TTC549 (cell line): ENCODE results near the gene RUNX2.
"Not testable (repeated sequence)": the region's sequence is repeated elsewhere in the genome, so short reads cannot be mapped to it uniquely, and the experiment has no call there.

Source experiments
- FAIRE-seq: peaks from 2 replicates; lab custom pipeline; 2012; peaks lifted over from hg19 to GRCh38; lab: Jason Lieb, UNC

Gene RUNX2

DNA sequence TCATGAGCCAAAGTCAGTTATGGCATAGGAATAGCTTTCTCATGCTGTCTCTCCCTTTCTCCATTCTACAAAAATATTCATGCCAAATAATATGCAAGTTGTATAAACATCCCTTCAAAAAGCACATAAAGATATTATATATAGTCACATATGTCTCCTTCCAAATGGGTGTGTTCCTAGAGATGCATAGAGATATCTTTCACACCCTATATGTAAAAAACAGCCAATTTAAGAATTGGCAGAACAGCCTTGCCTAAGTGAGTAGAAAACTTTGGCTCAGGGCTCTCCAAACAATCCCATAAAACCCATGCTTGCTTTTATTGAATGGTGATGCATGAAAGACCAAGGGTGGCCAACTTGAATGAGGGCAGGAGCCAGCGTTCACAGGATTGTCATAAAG is 324.3 kb downstream of the RUNX2 start:
- no peak for FAIRE-seq

DNA sequence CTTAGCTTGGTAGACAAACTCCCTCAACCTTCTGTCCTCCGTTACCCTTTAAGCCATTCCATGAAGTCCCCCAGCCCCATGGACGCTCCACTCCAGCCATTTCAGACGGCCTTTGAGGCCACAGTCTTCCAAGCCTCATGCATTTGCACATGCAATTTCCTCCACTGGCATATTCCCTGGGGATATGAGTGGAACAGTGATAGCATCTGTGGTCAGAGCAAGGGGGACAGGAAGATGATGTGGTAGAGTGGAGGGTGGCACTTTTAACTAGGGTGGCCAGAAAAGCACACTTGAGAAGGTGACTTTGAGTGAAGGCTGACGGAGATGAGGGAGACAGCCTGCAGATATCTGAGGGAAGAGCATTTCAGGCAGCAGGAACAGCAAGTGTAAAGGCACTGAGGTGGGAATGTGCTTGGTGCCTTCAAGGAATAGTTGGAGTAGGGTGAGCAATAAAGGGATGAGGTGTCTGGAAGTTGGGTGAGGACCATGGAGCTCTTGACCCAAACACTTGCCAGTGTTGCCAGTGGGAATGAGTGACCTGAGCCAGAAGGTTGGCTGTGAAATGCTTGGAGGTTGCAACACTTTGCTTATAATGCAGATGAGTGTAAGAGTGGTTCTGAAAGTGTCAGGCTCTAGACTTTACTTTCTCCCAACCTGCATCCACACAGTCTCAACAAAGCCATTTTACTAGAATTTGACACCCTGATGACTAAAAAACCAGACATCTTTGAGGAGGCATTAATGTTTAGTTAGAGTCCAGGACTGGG is 325.2 kb downstream of the RUNX2 start:
- no peak for FAIRE-seq

DNA sequence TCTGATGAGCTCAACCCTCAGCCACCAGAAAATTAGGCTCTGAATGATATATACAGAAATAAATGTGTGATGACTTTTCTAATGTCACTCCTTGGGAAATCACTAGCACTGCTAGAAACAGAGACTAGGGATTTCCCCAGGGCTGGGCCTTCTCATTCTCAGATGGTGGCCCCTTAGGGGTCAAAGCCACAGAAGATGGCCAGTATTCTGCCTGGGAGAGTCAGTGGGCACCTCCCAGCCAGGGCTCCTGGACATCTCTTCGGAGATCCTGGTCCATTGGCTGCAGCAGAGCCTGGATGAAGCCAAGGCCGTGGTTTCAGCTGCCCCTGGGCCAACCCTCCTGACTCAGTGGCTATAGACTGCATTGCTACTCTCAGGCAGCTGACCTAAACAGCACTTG is 326.5 kb downstream of the RUNX2 start:
- no peak for FAIRE-seq

DNA sequence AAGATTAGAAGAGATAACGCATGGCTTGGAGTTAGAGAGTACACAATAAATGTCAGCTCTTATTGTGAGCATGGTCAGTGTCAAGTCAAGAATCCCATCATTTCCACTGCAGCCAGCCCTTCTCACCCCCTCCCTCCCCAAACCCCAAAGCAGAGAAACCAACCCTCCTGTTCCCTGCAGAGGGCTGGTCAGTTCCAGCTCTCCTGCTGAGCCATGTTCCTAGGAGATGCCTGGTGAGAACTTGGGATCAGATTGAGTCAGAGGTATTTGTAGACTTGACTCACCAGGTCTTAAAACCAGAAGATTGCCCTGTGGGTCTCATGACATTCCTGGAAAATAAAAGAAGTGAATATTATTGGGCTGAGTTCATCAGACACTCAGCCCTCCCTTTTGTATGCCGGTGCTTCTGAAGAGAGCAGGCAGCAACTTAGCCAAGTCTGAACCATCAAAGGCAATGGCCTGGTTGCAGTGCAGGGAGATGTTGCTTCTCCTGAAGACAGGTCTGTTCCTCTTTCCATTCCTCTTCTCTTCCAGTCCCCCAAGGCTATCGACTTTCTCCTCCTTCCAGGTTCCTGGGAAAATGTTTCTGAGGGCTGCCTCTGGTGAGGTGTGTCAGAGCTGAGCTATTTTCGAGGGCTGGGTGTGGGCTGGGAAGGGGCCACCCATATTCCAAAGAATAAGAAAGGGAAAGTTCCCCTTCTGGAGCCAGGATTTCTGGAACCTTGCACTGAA is 327.8 kb downstream of the RUNX2 start:
- no peak for FAIRE-seq

DNA sequence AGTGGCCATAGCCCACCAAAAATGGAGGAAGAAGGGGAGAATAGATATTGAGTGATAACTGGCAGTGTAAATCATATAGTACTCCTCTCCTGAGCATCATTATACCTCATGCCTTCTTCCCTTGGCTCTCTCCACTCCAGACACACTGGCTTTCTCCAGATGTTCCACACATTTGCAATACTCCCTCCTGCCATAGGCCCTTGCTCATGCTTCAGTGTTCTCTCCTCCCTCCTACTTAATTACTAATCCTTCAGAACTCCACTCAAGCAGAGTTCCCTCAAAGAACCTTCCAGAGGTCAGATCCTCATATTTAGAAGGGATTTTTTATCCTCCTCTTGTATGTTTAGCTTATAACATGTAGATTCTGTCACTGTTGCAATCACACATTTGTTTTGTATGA is 329.1 kb downstream of the RUNX2 start:
- no peak for FAIRE-seq

DNA sequence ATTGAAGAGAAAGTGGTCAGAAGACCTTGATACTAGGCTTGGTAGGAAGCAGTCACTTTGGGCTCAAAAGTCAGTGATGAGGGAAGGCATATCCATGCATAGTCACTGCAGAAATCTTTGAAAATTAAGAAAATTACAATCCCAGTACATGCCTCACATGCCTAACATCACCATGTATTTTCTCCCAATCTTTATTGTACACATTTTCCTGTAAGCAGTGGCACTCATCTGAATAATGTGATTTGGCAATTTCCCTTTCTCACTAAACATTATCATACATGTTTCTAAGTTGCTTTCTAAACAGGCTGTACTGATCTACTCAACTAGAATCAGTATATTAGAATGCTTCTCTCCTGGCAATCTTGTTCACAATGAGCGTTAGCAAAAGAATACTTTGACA is 330.3 kb downstream of the RUNX2 start:
- no peak for FAIRE-seq

DNA sequence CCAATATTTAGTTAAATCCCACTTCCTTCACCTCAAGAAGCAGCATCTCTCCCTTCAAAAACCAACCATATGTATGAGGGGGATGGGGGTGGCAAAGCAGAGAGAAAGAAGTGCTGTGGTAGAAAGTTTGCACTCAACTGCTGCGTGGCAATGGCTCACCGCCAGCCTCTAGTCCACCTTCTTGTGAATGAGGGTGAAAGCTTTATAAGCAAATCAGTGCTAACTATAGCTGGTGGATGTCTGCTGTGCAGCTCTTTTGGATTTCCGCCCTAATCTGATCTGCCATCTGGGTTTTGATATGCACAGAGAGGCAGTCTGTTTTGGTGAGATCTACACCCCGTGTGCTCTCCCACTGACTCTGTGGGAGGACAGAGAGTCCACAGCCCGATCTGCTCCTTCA is 330.8 kb downstream of the RUNX2 start:
- no peak for FAIRE-seq

DNA sequence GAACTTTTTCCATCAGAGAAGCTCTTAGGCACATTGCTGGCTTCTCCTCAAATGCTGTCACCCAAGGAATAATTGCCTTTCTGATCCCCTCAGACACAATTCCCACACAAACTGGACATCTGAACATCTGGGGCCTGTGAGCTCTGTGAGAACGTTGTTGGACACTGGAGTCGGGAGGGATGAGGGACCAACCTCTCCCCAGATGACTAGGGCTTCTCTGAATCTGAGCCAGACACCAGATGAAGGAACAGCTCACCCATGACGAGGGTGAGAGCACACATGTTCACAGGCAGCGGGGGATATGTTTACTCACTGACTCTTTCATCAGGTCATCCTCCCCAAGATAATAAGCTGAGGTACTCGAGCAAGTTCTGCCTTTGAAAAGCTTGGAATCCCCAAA is 333.5 kb downstream of the RUNX2 start:
- FAIRE-seq = no peak

DNA sequence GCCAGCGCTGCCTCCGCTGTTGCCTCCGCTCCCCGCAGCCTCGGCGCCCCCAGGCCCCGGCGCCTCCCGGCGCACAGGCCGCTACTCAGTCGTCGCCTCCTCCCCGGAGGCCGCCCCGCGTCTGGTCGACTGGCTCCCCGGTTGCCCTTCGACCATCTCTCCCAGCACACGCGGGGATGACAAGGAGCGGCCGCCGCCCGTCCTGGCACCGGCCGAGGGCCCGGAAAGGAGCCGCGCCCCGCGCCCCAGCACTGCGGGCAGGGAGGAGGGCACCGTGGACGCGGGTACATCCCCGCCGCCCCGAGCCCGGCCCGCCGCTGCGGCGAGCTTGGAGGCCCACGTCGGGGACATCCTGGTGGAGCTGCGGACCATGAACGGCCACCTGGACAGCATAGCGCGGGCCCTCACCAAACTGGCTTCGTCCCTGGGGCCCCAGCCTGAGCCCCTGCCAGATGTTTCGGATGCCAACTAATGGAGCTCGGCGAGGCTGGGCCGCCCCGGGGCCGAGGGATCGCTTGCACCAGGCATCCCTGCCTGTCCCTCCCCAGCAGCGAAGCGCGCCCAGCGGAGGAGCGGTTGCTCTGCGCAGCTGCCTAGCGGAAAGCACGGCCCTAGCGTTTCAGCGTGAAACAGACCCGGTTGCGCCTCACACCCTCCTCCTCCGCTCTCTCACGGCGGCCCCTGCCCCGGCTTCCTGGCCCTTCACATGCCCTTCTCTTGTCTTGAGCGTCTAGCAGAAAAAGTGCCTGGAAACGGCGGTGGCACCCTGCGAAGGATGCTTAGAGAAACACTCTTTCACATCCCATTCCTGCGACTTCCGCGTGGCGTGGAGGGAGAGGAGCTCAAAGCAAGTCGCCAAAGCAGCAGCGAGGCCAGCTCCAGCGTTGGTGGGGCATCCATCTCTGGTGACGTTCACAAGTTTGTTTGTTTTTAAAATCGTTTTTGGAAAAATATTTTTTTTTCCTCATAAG is 335.4 kb downstream of the RUNX2 start:
- no peak for FAIRE-seq

DNA sequence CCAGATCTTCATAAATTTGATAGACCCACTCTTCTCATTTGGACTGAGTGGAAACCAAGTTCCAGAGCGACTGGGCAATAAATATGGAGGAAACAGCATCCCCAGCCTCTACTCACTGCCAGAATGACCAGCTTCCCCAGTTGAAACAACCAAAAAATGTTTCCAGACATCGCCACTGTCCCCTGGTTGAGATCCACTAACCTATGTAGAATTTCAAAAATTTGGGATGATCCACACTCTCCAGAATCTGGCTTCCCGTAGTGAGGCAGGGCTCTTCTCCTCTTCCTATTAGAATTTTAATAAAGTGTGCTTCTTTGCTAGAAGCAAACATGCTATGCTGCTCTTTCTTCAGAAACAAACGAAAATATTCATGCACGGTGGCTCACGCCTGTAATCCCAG is 336.6 kb downstream of the RUNX2 start:
- FAIRE-seq = no peak

DNA sequence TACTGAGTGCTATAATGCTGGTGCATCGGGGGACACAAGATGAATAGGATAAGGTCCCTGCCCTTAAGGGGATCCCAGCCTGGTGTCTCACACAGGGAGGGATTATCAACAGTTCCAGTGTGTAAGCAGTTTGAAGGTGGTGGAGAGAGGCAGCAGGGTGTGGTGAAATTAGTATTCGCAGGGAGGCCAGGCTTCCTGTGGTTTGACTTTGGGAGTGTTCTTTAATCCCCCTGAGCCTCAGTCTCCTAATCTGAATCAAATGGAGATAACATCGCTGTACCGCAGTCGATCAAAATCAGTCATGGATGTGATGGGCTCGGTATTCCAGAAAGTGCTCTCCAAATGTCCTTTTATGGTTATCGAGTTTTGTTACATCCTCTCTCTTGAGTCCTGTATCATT is 337.7 kb downstream of the RUNX2 start:
- no peak for FAIRE-seq

DNA sequence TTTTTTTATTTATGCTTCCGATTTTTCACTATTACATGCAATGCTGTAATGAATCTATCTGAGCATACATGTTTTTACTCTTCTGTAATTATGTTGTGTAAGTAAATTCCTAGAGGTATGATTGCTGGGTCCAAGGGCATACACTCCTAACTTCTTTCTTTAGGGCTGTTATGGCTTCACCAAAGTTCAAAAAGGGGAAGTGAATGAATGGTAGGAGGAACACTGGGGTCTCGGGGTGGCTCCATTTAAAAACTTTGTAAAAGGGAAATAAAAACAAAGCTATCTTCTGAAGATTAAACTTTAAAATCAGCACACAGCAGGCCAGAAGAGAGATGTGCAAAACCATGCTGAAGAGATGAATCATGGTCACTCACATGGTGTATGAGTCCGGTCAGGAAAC is 338.7 kb downstream of the RUNX2 start:
- FAIRE-seq = no peak

DNA sequence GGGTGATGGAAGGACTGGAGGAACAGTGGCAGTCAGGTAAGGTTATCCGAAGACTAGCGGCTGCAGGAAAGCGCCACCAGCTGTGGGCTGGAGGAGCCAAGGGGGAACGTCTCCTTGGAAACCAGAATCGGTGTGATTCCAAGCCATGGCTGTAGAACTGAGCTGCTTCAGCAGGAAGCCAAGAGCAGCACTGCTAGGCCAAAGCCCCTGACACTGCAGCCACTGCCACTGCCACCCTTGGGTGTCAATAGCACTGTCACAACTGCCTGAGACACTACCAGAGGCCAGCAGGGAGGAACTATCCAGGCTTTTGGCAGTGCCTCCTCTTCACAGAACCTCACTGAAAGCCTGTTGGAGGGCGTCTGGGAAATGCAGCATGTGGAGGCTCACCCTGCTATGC is 339.2 kb downstream of the RUNX2 start:
- FAIRE-seq = no peak

DNA sequence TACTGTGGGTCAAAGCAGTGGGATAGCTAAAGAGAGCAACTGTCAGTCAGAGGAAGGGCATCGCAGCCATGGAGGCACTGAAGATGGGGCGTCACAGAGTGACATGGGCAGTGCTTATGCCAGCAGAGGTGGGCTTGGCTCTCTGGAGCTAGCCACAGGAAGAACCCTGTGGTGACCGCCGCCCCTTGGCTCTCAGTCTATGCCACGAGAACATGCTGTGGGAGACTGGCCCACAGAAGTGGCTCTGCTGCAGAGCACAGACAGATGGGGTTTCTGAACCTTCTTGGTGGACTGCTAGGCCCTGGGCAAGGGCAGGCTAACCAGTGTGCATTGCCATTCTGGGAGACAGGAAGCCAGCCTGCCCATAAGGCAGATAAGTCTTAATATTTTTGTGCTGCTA is 339.6 kb downstream of the RUNX2 start:
- no peak for FAIRE-seq

DNA sequence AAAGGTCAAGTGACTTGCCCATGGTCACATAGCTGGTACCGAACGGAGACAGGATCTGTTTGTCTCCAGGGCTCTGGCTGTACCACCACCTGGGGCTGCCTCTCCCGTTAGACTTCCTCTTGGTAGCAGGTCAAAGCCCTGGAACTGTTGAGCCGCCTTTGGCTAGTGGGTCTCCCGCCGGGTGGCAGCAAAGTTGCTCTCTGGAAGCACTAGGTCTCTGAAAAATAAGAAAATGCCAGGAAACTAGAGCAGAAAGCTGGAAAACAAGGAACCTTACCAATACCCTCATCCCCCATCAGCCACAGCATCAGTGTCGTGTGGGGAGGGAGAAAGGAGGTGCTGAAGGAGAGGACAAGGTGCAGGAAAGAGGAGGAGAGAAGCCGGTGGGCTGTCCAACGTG is 340.6 kb downstream of the RUNX2 start:
- FAIRE-seq = no peak

DNA sequence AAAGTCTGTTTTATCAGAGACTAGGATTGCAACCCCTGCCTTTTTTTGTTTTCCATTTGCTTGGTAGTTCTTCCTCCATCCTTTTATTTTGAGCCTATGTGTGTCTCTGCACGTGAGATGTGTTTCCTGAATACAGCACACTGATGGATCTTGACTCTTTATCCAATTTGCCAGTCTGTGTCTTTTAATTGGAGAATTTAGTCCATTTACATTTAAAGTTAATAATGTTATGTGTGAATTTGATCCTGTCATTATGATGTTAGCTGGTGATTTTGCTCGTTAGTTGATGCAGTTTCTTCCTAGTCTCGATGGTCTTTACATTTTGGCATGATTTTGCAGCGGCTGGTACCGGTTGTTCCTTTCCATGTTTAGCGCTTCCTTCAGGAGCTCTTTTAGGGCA is 345.0 kb downstream of the RUNX2 start:
- not testable (repeated sequence) for FAIRE-seq

DNA sequence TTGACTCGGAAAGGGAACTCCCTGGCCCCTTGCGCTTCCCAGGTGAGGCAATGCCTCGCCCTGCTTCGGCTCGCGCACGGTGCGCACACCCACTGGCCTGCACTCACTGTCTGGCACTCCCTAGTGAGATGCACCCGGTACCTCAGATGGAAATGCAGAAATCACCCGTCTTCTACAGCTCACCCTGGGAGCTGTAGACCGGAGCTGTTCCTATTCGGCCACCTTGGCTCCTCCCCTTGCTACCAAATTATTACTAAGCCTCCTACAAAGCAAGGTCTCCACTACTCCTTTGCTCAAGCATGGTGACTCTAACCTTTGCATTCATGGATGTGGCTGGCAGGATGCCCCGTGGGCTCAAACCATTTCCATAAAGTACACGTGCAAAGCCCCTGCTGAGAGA is 347.0 kb downstream of the RUNX2 start:
- FAIRE-seq = not testable (repeated sequence)

DNA sequence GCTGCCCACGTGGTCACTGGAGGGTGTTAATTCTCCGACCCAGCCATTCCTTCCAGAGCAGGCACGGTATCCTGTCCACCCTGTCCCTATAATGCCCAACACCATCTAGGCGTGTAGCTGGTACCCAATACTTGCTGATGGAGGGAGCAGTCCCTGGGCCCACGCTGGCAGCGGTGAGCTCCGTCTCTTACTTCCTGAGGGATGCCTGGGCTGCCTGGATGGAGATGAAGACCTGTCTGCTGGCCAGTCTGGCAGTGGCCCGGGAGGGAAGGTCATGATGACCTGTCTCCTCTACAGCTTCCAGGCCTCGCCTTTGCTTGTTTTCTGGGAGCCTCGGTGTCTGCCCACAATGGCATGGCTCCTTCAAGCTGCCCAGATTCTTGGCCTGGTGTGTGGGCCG is 347.5 kb downstream of the RUNX2 start:
- no peak for FAIRE-seq

DNA sequence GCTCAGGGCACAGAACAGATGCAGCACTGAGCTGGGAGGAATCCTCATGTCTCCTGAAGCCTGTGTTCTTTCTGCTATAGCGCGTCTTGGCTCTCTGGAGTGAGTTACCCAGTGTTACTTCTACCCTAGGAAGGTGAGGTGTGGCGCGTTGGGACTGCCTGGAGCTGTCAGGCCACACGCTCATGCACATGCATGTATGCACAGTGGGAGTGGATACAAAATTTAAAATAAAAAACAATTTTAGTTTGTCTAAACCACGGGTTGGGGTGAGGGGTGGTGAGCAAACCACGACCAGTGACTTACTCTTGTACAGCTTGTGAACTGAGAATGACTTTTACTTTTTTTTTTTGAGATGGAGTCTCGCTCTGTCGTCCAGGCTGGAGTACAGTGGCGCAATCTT is 348.2 kb downstream of the RUNX2 start:
- no peak for FAIRE-seq

DNA sequence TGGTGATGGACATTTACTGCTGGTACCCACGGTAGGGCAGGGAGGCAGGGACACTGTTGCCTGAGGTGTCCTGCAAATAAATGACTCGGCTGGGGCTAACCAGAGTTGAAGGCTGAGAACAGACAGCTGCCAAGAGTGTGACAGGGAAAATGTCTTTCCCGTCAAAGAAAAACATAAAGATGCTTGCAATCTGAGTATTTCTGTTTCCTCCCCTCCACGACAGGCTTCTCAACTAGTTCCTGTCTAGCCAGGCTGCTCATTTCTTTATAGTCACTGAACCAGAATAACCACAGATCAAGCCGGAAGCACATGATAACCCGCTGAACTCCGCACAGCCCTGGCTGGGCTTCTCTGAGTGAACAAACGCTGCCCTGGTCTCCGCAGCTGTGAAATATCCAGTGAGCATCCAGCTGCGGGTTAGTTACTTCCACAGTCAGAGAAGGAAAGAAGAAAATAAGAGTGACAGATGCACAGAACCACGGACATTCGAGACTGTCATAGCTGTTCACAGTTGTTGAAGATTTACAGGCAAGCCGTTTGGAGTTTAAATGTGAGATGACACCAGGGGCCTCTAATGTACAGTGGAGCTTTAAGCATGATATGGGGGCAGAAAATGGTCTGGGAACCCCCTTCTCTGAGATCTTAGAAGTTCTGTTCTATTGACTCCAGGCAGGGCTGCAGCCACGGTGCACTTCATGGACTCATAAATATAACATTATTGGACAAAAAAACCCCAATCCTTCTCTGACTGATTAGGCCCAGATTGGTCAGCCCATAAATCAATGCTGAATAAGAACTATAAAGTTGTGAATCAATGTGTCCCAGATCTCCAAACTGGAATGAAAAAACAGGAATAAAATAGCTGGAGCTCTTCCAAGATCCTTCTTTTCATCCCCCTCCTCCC is 349.5 kb downstream of the RUNX2 start:
- no peak for FAIRE-seq

DNA sequence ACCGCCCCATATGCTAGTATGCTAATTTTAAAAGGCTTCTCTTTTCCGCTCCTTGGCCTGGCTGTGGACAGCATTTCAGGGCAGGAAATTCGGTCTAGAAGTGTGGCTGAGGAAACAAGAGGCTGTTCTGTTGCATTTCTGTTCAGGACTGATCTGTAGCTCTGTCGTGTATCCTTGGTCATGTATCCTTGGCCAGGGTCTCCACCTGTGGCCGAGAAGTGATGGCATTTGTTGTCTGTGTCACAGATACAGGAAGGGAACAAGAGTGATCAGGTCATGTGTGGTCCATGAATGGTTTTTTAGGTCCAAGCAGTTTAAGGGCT is 350.1 kb downstream of the RUNX2 start:
- FAIRE-seq = no peak

DNA sequence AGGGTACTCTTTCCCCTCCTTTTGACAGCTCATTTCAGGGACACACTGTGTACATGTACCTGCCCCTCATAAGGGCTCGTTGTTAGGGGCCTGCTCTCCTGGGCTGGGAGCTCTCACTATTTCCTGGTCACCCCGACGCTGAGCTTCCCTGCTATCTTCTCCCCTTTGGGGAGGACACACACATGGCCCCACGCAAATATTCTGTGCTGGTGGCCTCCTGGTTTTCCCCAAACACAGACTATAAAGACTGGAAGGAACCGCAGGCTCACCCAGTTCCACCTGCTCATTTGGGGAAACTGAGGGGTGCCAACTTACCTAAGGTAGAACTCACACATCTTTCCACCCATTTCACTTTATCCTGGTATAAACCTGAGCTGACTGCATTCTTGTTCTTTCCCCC is 351.0 kb downstream of the RUNX2 start:
- no peak for FAIRE-seq
